Neural progenitor cell (in vitro differentiated cells): ENCODE data around the gene ZNF605. TPM values are rescaled to one million over a fixed set of nuclear protein-coding genes. Genes with fewer than 3 reads are reported as not detected.
"Not testable (repeated sequence)": the region's sequence is repeated elsewhere in the genome, so short reads cannot be mapped to it uniquely, and the experiment has no call there.

ENCODE experiments used
- DNase-seq: peaks from one replicate; pipeline ENCODE4 v3.0.0-alpha.2; 2016; ENCODE audit warnings: low spot score
- H2AFZ ChIP-seq: fragments of 200-600 bp; sonication (generic); replicated peaks from 2 replicates; pipeline ENCODE4 v1.6.1; 2016; ENCODE audit warnings: antibody characterized with exemption
- H3F3A ChIP-seq: fragments of 200-600 bp; sonication (generic); 2 replicates; pipeline ENCODE4 v1.6.1; 2016; ENCODE audit warnings: antibody characterized with exemption, low read depth
- H3K27ac ChIP-seq: fragments of 200-600 bp; sonication (generic); 2 replicates; pipeline ENCODE4 v1.5.1; 2016; ENCODE audit warnings: mild to moderate bottlenecking
- H3K27me3 ChIP-seq: fragments of 200-600 bp; sonication (generic); 2 replicates; pipeline ENCODE4 v1.6.1; 2016; ENCODE audit warnings: mild to moderate bottlenecking, moderate library complexity
- H3K36me3 ChIP-seq: fragments of 200-600 bp; sonication (generic); 2 replicates; pipeline ENCODE4 v1.5.1; 2016
- H3K4me1 ChIP-seq: fragments of 200-600 bp; sonication (generic); 2 replicates; pipeline ENCODE4 v1.6.1; 2016; ENCODE audit warnings: mixed run types
- H3K4me2 ChIP-seq: fragments of 200-600 bp; sonication (generic); 2 replicates; pipeline ENCODE4 v1.6.1; 2016
- H3K4me3 ChIP-seq: fragments of 200-600 bp; sonication (generic); 2 replicates; pipeline ENCODE4 v1.5.1; 2016
- H3K79me2 ChIP-seq: fragments of 200-600 bp; sonication (generic); 2 replicates; pipeline ENCODE4 v1.6.1; 2016; ENCODE audit warnings: low read depth
- H3K9ac ChIP-seq: fragments of 200-600 bp; sonication (generic); 2 replicates; pipeline ENCODE4 v1.6.1; 2016
- H3K9me3 ChIP-seq: fragments of 200-600 bp; sonication (generic); 2 replicates; pipeline ENCODE4 v1.5.1; 2016; ENCODE audit warnings: low read depth
- H4K20me1 ChIP-seq: fragments of 200-600 bp; sonication (generic); 2 replicates; pipeline ENCODE4 v1.6.1; 2016; ENCODE audit warnings: low read depth
- H3K27ac Mint-ChIP-seq: 3 replicates; pipeline ENCODE4 v1.8.0; 2021; ENCODE audit warnings: mixed read lengths
- H3K27me3 Mint-ChIP-seq: 2 replicates; pipeline ENCODE4 v1.8.0; 2022; ENCODE audit warnings: low read depth, mild to moderate bottlenecking, inconsistent platforms, moderate library complexity, mixed read lengths; ENCODE audit not compliant: insufficient read depth
- H3K36me3 Mint-ChIP-seq: 3 replicates; pipeline ENCODE4 v1.8.0; 2021; ENCODE audit warnings: mixed read lengths
- H3K4me1 Mint-ChIP-seq: 3 replicates; pipeline ENCODE4 v1.8.0; 2021; ENCODE audit warnings: mixed read lengths
- H3K4me3 Mint-ChIP-seq: 3 replicates; pipeline ENCODE4 v1.8.0; 2021; ENCODE audit warnings: mild to moderate bottlenecking, moderate library complexity, mixed read lengths
- H3K9me3 Mint-ChIP-seq: 3 replicates; pipeline ENCODE4 v1.8.0; 2020; ENCODE audit warnings: mixed read lengths
- CTCF ChIP-seq: fragments of 200-600 bp; sonication (generic); IDR thresholded peaks from 2 replicates; pipeline ENCODE4 v1.5.1; 2017; ENCODE audit warnings: antibody characterized with exemption, mild to moderate bottlenecking
- EZH2 ChIP-seq: fragments of 200-600 bp; sonication (generic); IDR thresholded peaks from 2 replicates; pipeline ENCODE4 v1.6.1; 2017; ENCODE audit warnings: antibody characterized with exemption, mild to moderate bottlenecking, moderate library complexity
- EZH2phosphoT487 ChIP-seq: fragments of 200-600 bp; sonication (generic); IDR thresholded peaks from 2 replicates; pipeline ENCODE4 v1.6.1; 2017; ENCODE audit warnings: antibody characterized with exemption
- total RNA-seq: library from RNA; depleted of rRNA; stranded (reverse); fragments of >200 nt; gene quantifications from 2 replicates; pipeline ENCODE4 v1.2.3, GENCODE V29; 2015; ENCODE audit warnings: low replicate concordance

ZNF605 gene
- total RNA-seq, 1 donor from 2014 or later: 28.8 TPM

GRCh38 chr12:132886529-132887477, 69.3 kb downstream of the ZNF605 start:
- peak overlapping the region; percentile 78 for H3K9ac ChIP-seq
- no peak for DNase-seq
- TF ChIP-seq EZH2 (no peak), CTCF (no peak), EZH2phosphoT487 (no peak)
- H2AFZ ChIP-seq: peak overlapping the region; percentile 72
- peak overlapping the region; percentile 94 for H3K4me2 ChIP-seq
- H3K36me3 ChIP-seq: no peaks in the 10 kb centered on the region
- no peaks in the 10 kb centered on the region for H3K9me3 ChIP-seq
- H3K36me3 Mint-ChIP-seq: peaks cover 26% of the 10 kb centered on the region
- H3K27me3 ChIP-seq: no peaks in the 10 kb centered on the region
- H3K79me2 ChIP-seq: peaks cover 14% of the 10 kb centered on the region
- peaks cover 12% of the 10 kb centered on the region for H3K4me1 ChIP-seq
- peaks cover 26% of the 10 kb centered on the region for H3F3A ChIP-seq
- H3K9me3 Mint-ChIP-seq: peaks cover 66% of the 10 kb centered on the region
- H3K4me3 Mint-ChIP-seq: peak overlapping the region; percentile 96
- no peak overlapping the region for H3K27ac ChIP-seq
- H3K4me3 ChIP-seq: peak overlapping the region; percentile 97
- H3K4me1 Mint-ChIP-seq: peaks cover 7% of the 10 kb centered on the region
- no peaks in the 10 kb centered on the region for H4K20me1 ChIP-seq
- H3K27me3 Mint-ChIP-seq: peaks cover 7% of the 10 kb centered on the region
- H3K27ac Mint-ChIP-seq: no peak overlapping the region

- Histone ChIP-seq H3K27ac (no peak overlapping the region), H2AFZ (no peak overlapping the region), H3F3A (peaks cover 4% of the 10 kb centered on the region), H4K20me1 (no peaks in the 10 kb centered on the region), H3K9ac (no peak overlapping the region), H3K4me2 (no peak overlapping the region), H3K79me2 (peaks cover 12% of the 10 kb centered on the region), H3K4me1 (no peaks in the 10 kb centered on the region), H3K27me3 (no peaks in the 10 kb centered on the region), H3K4me3 (no peak overlapping the region), H3K36me3 (no peaks in the 10 kb centered on the region), H3K9me3 (no peaks in the 10 kb centered on the region)
- DNase-seq: no peak
- TF ChIP-seq EZH2phosphoT487 (no peak), EZH2 (no peak), CTCF (no peak)
- H3K27ac Mint-ChIP-seq: no peak overlapping the region
- H3K4me3 Mint-ChIP-seq: no peak overlapping the region
- peaks cover 3% of the 10 kb centered on the region for H3K4me1 Mint-ChIP-seq
- H3K27me3 Mint-ChIP-seq: peaks cover 2% of the 10 kb centered on the region
- peaks cover 31% of the 10 kb centered on the region for H3K9me3 Mint-ChIP-seq
- peaks cover 24% of the 10 kb centered on the region for H3K36me3 Mint-ChIP-seq
Observed at GRCh38 chr12:132881818-132882217, 74.3 kb downstream of the ZNF605 start.

- H3K27ac ChIP-seq, H3K9me3 ChIP-seq, H3F3A ChIP-seq, H3K27ac Mint-ChIP-seq, H3K27me3 ChIP-seq, H3K4me2 ChIP-seq, H3K4me3 Mint-ChIP-seq, H3K79me2 ChIP-seq, H2AFZ ChIP-seq, H3K4me1 Mint-ChIP-seq, H3K27me3 Mint-ChIP-seq, H3K9me3 Mint-ChIP-seq, H3K36me3 ChIP-seq, H3K4me3 ChIP-seq, DNase-seq, H4K20me1 ChIP-seq, H3K9ac ChIP-seq, H3K4me1 ChIP-seq: not testable (repeated sequence)
- peaks cover 16% of the 10 kb centered on the region for H3K36me3 Mint-ChIP-seq
Observed at GRCh38 chr12:132874620-132875019, 81.5 kb downstream of the ZNF605 start.

- no peak for DNase-seq
- no peaks in the 10 kb centered on the region for H3K4me1 Mint-ChIP-seq
- Histone ChIP-seq H4K20me1 (no peaks in the 10 kb centered on the region), H3K27ac (no peak overlapping the region), H3K36me3 (no peaks in the 10 kb centered on the region), H3F3A (no peaks in the 10 kb centered on the region), H3K79me2 (no peaks in the 10 kb centered on the region), H2AFZ (no peak overlapping the region), H3K27me3 (no peaks in the 10 kb centered on the region), H3K9me3 (no peaks in the 10 kb centered on the region), H3K4me1 (no peaks in the 10 kb centered on the region), H3K4me3 (no peak overlapping the region), H3K4me2 (no peak overlapping the region), H3K9ac (no peak overlapping the region)
- no peaks in the 10 kb centered on the region for H3K27me3 Mint-ChIP-seq
- no peak overlapping the region for H3K4me3 Mint-ChIP-seq
- peaks cover 19% of the 10 kb centered on the region for H3K36me3 Mint-ChIP-seq
- TF ChIP-seq EZH2phosphoT487: no peak
- no peak for TF ChIP-seq CTCF
- H3K9me3 Mint-ChIP-seq: no peaks in the 10 kb centered on the region
- H3K27ac Mint-ChIP-seq: no peak overlapping the region
Observed at GRCh38 chr12:132874175-132874574, 81.9 kb downstream of the ZNF605 start.
